ENCODE data around the gene CYLD.

The CYLD gene

DNA sequence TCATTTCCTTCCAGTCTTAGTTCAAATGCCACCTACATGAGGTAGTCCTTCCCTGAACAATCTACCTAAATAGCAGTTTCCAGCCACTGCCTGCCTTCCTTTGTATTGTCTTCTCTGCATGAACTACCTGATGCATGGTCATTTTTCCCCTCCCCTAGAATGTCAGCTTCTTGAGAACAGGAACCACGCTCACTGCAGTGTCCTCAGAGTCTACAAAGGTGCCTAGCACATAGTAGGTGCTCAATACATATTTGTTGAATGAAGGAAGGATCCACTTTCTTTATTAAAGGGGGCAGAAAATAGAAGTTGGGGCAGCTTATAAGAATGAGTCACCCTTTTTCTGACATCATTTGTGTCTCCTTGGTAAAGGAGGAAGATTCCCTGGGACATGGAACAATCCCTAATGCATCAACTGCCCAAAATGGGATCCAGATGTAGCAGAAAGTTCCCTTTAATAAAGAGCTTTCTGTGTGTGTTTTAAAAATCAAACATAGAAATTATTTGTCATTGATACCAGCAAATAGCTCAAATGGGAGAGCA is 4.4 kb upstream of the CYLD start:
- in situ Hi-C loops (cut with HindIII; ENCODE audit: low sequenced_read_pairs), result no loop called here

DNA sequence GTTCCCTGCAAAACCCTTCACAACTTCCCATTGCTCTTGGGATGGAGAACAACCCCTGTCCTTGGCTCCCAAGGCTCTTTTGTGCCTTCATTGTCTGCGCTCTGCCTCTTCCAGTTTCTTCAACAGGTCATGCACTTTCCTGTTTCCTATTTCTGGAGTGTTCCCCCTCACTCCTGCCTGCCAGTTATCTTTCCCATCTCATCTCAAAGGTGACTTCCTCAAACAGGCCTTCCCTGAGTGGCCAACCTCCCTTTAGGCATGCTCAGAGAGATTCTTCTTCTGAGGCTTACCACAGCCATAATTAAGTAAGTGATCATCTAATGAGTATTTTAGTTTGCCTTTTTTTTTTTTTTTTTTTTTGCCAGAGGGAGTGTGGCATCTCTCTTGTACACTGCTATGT is 2.9 kb upstream of the CYLD start:
- in situ Hi-C loops (cut with HindIII; ENCODE audit: low sequenced_read_pairs), result no loop called here

DNA sequence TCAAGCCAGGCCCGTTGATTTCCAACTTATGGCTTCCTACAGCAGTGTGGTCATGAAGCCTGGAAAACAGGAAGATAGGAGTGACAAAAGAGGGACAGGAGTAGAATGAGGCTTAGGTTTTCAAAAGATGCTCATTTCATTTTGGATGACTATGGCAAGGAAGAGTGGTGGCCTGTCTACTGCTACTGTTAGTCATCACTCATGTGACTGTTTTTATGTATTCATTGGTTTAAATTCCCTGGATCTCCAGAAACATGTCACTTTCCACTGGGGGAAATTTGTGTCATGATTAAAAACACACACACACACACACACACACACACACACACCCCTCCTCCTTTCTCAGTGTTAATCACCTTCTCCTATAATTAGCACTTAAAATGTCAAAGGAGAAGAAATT is 1.1 kb upstream of the CYLD start:
- in situ Hi-C loops (cut with HindIII; ENCODE audit: low sequenced_read_pairs), result no loop called here

DNA sequence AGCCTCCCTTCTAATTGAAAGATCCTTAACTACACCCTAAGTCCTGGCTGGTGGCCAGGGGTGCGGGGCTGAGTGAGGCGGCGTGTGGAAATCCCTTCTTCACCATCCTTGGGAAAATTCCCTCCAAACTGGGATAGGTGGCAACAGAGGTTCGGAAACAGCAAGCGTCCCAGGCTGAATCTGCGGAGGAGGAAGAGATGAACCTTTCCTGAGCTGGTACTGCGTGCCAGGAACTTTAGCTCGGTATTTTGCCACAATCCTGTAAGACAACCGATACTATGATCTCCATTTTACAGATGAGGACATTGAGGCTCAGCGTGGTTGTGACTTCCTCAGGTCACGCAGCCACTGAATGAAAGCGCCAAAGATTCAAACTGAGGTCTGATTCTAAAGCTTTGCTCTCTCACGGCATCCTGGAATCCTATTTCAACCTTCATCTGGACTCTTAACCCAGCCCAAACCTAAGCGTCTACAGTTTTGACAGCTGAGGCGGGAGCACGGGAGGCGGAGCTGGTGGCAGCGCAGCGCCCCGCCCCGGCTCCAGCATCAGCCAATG is 583 bp upstream of the CYLD start:
- in situ Hi-C loops (cut with HindIII; ENCODE audit: low sequenced_read_pairs), result no loop called here

DNA sequence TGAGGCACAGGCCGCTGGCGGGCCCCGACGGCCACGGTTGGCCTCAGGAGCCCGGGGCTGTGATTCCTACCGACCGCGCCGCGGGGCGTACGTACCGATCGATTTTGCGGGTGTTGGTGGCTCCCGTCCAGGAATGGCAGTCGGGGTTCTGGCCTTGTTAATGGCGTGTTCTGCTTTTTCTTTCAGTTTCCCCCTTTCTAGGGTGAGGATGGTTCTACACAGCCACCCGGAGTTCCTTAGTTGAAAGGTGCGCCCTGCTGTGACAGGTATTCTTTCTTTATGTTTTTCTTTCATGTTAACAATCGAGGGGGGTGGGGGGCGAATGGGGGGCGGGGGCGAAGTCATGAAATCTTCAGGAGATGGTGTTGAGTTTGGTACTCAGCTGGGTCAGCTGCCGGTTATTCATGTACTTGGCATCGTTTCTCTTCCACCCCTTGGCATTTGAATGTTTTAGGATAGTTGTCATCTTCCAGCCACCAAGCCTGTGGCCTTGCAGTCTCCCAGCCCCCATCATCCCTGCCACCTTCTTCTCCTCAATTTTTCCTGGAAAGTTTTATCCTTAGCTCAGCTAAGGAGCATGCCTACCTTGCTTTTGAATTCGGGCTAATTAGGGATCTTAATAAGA is 802 bp downstream of the CYLD start:
- in situ Hi-C loops (cut with HindIII; ENCODE audit: low sequenced_read_pairs), result no loop called here

DNA sequence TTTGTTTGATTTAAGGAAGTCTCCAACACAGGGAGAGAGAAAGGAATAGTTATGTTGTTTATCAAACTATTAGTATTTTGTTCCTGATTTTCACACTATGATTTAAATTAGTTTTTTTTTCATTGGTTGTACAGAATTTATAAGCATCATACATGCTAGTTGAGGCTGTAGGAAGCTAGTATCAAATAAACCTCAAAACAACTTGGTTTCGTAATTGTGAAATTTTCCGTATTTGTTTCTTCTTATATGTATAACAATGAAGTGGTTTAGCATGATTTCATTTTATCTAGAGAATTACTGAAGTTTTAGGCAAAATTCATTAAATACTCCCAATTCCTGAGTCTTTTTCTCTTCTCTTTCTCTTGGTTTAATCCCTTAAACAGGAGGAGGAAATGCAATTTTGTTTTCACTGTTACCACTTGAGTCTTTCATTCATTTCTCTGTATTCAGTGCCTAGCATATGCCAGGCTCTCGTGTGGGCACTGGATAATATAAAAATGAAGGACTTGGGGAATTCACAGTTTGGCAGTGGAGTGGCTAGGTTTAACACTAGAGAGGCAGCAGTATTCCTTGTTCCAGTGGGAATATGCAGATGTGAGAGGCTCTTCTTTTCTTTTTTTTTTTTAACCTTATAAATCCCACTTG is 1.8 kb downstream of the CYLD start:
- in situ Hi-C loops (cut with HindIII; ENCODE audit: low sequenced_read_pairs), result no loop called here

DNA sequence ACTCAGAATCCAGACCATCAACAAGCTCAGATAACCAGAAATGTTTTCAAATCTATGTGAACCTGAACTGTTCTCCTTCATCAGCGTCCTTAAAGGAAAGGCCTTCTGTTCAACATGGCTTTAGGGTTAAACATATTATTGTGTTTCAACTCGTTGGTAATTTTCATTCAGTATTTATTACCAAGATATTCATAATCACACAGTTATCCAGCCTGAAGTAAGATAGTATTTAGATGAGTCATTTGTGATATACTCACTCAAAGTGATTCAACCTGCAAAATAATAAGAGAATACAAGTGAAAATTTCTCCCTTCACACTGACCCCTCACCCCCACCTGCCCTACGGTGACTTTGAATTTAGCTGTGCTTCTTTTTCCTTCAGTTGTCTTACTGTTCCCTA is 3.0 kb downstream of the CYLD start:
- in situ Hi-C loops (cut with HindIII; ENCODE audit: low sequenced_read_pairs), result no loop called here

DNA sequence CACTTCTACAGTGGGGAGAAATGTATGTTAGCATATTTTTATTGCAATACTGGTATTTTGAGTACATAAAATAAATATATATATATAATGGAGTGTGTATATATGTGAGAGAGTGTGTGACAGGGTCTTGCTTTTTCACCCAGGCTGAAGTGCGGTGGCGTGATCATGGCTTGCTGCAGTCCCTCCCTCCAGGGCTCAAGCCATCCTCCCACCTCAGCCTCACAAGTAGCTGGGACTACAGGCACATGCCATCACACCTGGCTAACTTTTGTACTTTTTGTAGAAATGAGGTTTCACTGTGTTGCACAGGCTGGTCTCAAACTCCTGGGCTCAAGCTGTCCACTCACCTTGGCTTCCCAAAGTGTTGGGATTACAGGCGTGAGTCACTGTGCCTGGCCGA is 4.1 kb downstream of the CYLD start:
- in situ Hi-C loops (cut with HindIII; ENCODE audit: low sequenced_read_pairs), result no loop called here

DNA sequence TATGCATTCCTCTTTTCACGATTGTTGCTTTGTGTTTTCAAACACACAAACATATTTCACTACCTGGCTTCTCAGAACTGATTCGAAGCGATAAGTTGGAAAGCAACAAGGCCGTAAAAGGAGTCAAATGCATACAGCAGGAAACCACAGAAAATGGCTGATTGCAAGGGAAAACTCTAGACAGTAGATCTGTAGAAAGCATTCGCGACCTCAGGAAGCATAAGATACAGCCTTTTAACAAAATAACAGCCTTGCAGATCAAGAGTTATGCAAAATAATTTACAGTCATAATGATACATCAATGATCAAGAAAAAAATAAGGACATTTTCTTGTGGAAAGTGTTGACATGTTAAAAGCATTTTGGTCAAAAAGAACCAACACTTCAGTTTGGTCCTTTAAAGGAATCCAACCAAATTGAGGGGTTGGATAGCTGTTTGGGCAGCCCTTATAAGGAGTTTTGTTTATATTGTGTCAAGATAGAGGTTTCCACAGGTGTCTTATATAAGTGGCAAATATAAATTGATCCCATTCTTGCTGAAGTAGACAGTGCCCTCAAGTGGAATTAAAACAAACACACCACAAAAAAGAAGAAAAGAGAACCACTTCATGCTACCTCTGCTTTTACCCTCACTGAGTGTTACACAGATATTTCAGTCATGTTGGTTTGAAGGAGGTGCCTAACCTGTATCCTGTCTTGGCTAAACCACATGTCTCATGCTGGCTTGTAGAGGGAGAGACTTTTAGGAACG is 5.5 kb downstream of the CYLD start:
- in situ Hi-C loops (cut with HindIII; ENCODE audit: low sequenced_read_pairs), result no loop called here

DNA sequence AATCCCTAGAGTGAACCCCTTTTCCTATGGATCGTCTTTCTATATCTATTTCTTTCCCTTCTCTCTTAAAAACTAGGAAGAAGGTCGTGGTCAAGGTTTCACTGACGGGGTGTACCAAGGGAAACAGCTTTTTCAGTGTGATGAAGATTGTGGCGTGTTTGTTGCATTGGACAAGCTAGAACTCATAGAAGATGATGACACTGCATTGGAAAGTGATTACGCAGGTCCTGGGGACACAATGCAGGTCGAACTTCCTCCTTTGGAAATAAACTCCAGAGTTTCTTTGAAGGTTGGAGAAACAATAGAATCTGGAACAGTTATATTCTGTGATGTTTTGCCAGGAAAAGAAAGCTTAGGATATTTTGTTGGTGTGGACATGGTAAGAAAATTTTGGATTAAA is 9.6 kb downstream of the CYLD start:
- in situ Hi-C loops (cut with HindIII; ENCODE audit: low sequenced_read_pairs), result no loop called here

DNA sequence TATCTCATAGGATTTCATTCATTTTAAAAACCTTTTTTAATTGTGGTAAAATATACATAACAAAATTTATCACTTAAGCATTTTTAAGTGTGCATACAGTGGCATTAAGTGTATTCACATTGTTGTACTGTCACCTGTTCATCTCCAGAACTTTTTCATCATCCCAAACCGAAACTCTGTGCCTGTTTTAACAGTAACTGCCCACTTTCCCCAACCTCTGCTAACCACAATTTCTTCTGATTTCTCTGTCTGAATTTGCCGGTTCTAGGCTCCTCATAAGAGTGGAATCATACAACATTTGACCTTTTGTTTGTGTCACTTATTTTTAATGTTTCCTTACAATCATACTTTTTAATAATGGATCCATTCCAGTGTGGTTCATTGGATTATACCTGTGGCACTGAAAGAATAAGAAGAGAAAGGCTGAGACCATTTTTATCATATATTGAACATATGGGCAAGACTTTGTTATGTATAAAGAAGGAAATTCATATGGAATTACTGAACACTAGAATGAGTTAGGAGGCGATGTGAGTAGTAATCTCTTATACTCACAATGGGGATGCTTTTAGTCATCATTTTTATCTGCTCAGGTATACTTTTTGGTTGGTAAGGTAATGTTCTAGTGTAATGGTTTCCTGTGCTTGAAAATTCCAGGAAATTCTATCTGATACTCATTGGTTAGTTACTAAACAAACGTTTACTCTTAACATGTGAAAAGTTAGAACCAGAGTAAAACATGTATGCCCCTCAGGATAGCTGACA is 10.8 kb downstream of the CYLD start:
- in situ Hi-C loops (cut with HindIII; ENCODE audit: low sequenced_read_pairs), result no loop called here

DNA sequence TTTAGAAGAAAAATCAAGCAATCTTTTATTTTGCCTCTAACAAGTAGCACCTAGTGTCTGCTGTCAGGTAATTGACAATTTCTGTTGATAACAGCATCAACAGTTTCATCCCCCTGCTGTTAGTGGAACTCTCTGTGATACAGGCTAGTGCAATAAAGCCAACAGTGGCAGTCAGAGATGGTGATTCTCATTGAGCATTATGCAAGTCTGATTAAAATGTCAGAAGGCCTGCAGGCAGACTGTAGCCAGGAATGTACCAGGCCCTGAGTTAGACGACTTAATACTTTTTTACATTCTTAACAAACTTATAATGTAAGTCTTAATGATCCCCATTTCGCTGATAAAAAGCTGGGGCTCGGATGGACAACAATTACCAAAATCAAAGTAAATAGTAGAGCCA is 14.6 kb downstream of the CYLD start:
- in situ Hi-C loops (cut with HindIII; ENCODE audit: low sequenced_read_pairs), result no loop called here

DNA sequence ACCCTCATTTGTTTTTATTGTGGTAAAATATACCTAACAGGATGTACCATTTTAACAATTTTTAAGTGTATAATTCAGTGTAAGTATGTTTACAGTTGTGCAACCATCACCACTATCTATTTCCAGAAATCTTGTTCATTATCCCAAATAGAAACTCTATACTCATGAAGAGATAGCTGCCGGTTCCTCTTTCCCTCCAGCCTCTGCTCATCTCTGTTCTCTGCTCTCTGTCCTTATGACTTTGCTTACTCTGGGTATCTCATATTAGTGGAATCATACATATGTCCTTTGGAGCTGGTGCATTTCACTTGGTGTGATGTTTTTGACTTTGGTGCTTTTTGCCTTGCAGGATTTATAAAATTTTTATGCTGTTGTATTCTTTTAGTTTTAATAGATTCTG is 19.4 kb downstream of the CYLD start:
- in situ Hi-C loops (cut with HindIII; ENCODE audit: low sequenced_read_pairs), result no loop called here

DNA sequence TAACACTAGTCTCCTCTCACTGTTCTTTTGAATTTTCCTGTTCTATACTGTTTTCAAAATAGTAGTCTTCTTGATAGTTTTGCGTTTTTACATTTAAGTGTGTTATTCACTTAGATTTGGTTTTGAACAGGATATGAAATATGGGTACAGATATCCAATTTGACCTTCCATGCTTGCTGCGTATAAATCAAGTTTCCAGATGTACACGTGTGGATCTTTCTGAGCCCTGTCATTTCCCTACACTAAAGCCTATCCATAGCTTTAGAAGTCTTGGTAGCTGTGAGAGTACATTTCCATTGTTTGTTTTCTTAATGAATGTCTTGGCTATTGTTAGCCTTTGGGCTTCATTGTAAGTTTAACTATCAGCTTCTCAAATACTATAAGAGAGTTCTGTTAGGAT is 20.4 kb downstream of the CYLD start:
- in situ Hi-C loops (cut with HindIII; ENCODE audit: low sequenced_read_pairs), result no loop called here

DNA sequence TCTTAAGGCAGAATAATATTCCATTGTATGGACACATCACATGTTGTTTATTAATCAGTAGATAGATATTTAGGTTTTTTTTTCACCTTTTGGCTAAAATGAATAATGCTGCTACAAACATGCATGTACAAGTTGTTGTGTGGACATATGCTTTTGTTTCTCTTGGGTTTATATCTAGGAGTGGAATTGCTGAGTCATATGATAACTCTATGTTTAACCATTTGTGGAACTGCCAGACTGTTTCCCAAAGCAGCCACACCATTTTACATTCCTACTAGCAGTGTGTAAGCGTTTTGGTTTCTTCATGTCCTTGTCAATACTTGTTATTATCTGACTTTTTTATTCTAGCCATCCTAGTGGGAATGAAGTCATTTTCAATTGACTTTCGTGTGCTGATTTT is 21.3 kb downstream of the CYLD start:
- in situ Hi-C loops (cut with HindIII; ENCODE audit: low sequenced_read_pairs), result no loop called here

DNA sequence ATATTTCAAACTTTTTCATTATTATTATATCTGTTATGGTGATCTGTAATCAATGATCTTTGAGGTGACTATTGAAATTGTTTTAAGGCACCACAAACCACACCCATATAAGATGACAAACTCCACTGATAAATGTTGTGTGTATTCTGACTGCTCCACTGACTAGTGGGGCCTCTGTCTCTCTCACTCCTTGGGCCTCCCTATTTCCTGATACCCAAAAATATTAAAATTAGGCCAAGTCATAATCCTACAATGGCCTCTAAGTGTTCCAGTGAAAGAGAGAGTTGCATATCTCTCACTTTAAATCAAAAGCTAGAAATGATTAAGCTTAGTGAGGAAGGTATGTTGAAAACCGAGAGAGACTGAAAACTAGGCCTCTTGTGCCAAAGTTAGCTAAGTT is 23.4 kb downstream of the CYLD start:
- in situ Hi-C loops (cut with HindIII; ENCODE audit: low sequenced_read_pairs), result no loop called here

DNA sequence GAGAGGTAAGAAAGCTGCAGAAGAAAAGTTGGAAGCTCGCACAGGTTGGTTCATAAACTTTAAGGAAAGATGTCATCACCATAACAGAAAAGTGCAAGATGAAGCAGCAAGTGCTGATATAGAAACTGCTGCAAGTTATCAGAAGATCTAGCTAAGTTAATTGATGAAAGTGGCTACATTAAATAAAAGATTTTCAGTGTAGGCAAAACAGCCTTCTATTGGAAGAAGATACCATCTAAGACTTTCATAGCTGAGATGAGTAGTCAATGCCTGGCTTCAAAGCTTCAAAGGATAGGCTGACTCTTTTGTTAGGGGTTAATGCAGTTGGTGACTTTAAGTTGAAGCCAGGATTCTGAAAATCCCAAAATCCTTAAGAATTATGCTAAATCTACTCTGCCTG is 24.0 kb downstream of the CYLD start:
- in situ Hi-C loops (cut with HindIII; ENCODE audit: low sequenced_read_pairs), result no loop called here

DNA sequence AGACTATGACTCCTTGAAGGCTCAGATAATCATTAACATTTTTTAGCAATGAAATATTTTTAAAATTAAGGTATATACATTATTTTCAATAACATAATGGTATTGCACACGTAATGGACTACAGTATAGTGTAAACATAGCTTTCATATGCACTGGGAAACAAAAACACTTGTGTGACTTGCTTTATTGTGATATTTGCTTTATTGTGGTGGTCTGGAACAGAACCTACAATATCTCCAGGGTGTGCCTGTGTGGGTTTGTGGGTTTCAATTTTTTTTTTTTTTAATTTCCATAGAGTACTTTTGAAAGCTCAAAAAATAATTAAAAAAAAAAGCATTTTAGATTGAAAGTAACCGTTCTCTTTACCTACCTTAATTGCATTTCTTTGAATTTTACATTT is 25.3 kb downstream of the CYLD start:
- in situ Hi-C loops (cut with HindIII; ENCODE audit: low sequenced_read_pairs), result no loop called here

DNA sequence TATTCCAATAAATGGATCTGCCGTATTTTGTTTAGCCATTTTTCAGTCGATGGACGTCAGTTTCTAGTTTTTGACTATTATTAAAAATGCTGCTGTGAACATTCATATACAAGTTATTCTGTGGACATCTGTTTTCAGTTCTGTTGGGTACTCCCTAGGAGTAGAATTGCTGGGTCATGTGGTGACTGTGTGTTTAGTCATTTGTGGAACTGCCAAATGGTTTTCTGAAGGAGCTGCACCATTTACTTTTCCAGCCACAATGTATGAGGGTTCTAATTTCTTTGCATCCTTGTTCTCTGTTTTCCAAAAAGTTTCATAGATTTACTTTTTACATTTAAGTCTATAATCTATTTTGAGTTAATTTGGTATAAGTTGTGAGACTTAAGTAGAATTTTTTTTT is 29.5 kb downstream of the CYLD start:
- in situ Hi-C loops (cut with HindIII; ENCODE audit: low sequenced_read_pairs), result no loop called here

DNA sequence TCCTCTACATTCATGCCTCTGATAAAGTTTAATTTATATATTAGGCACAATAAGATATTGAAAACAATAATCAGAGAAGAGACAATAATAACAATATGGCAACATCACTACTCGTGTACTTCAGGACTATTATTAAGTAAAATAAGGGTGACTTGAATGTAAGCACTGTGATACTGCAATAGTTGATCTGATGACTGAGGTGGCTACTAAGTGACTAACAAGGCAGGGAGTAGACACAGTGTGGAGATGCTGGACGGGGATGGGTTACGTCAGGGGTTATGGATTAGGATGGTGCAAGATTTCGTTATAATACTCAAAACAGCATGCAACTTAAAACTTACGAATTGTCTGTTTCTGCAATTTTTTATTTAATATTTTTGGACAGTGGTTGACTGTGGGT is 32.5 kb downstream of the CYLD start:
- in situ Hi-C loops (cut with HindIII; ENCODE audit: low sequenced_read_pairs), result no loop called here

DNA sequence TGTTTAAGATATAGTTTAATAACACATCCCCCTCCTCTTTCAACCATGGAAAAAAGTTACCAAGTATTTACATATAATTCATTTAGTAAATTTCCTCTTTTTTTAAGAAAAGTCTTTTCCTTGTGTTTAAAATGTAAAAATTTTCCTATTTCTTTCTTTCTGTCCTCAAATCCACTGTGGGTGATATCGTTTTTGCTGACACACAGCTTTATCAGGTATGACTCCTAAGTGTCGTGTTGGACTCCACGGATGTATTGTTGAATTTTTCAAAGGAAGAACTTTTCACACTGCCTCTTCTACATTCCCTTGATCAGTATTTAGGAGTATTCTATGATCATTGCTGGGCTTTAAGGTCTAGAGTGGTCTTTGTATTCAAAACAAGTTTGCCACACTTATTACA is 33.1 kb downstream of the CYLD start:
- in situ Hi-C loops (cut with HindIII; ENCODE audit: low sequenced_read_pairs), result no loop called here
